GM18951 (cell line): Measurements from ENCODE around the gene GDF2.

ENCODE experiments used
- POLR2A ChIP-seq: IDR thresholded peaks from 4 replicates; pipeline ENCODE4 v1.6.1; 2011; ENCODE audit warnings: mild to moderate bottlenecking; ENCODE audit not compliant: insufficient read length, insufficient read depth; ENCODE audit errors: extremely low read depth
- in situ Hi-C: fragments of 300-500 bp; cut with MboI; formaldehyde crosslinking; loops from one replicate; pipeline ENCODE4 v1.12.0; 2022; ENCODE audit warnings: low sequenced_read_pairs, mixed read lengths, inconsistent platforms; ENCODE audit not compliant: unreplicated experiment

GDF2 gene

GRCh38 chr10:47322300-47323061, at the start of gene GDF2:
Gene GDF2, plus strand, starts transcription at chr10:47322454. Its CDS starts 215 bp downstream, at chr10:47322669.
- in situ Hi-C loops, result loop anchor here (25.0 kb wide), 1 partner anchor 285 kb away; no protein-coding TSS in a partner anchor
- TF ChIP-seq POLR2A, result no peak

DNA sequence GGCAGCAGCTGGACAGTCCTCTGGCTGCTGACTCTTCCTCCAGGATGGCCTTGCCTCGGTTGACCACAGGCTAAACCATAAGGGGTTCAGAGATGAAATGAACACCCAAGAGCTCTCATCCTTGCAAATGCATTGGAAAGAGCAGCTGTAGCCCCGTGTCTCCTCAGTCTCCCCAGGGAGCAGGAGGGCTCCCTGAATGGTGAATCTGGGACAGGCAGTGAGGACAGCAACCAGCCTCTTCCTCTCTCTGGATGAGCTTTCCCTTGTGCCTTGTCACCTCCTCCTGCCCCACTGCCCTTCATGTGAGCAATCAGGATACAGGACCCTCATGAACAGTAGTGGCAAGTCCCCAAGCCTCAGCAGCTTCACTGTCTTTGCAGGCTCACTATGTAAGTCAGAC, 46.2 kb upstream of the GDF2 start:
- in situ Hi-C loops, result no loop called here
- TF ChIP-seq POLR2A, result no peak

DNA sequence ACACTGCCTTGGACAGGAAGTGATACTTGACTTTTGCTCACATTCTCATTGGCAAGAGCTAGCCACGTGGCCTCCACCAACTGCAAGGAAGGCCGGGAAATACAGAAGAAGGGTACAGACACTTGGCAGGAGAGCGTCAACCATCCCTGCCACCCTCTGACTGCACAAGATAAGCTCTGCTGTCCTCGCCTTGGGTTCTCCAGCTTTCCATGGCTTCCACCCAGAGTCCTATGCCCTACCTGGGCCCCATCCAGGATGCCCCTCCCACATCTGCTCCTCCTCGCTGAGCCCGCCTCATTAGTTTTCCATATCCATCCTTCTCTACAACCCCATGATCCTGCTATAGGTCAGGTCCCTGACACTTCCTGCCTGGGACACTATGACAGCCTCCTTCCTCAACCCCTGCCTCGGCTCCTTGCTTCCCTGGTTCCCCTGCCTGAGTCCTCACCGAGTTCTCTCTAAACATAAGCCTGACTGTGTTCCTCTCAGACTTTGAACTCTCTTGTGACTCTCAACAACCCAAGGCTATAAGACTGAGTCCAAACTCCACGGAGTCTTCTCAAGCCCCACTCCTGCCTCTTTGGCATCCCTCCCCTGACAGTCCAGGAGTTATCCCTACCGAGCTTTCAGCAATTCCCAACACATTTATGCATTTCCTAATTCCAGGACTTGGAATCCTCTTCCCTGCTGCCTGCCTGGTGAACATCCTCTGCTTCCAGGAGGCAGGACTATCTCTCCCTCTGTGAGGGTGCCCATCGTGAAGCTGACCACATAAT, 45.5 kb upstream of the GDF2 start:
- no peak for TF ChIP-seq POLR2A
- in situ Hi-C loops, result no loop called here

GRCh38 chr10:47277352-47278151, 44.7 kb upstream of the GDF2 start:
- in situ Hi-C loops, result no loop called here
- TF ChIP-seq POLR2A, result no peak

- TF ChIP-seq POLR2A, result no peak
- in situ Hi-C loops, result no loop called here
Measured at GRCh38 chr10:47278152-47278473, 44.1 kb upstream of the GDF2 start.

DNA sequence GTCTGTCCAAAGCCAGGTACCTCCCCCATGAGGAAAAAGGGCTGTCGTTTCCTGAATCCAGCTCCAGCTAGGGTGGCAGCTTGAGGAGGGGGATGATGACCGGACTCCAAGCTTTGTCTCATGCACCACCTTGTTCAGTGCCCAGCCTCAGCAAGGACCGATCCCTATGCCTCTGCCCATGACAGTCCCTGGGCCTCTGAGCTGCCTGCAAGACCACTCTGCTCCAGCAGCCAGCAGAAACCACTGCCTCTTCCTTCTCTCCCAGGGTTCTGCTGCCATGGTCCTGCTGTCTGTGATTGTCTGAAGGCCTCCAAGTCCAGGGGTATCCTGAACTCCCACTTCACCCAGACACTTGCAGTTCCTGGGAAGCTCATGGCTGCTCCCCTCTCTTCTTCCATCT, 43.5 kb upstream of the GDF2 start:
- TF ChIP-seq POLR2A, result no peak
- in situ Hi-C loops, result no loop called here

DNA sequence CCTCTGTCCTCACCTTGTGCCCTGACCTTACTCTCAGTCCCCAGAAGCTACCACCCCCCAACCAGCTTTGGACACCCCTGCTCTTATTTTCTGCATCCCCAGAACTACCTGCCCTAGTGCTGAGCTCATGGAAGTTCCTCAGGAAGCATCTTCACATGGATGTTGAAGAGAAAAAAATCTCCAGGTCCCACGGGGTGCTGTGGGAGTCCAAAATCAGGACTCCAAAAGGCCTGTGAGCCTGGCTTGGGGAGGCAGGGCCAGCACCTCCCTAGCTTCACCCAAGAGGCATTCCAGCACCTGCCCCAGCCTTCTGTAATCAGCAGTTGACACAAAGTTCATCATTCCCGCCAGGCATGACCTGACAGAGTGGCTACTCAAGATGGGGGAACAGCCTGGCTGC, 43.0 kb upstream of the GDF2 start:
- TF ChIP-seq POLR2A, result no peak

GRCh38 chr10:47282005-47282656, 40.1 kb upstream of the GDF2 start:
- in situ Hi-C loops, result no loop called here
- no peak for TF ChIP-seq POLR2A

More for the DNA sequence above, 43.0 kb upstream of the GDF2 start:
- in situ Hi-C loops, result no loop called here

GRCh38 chr10:47282657-47283018, 39.6 kb upstream of the GDF2 start:
- in situ Hi-C loops, result no loop called here
- no peak for TF ChIP-seq POLR2A

DNA sequence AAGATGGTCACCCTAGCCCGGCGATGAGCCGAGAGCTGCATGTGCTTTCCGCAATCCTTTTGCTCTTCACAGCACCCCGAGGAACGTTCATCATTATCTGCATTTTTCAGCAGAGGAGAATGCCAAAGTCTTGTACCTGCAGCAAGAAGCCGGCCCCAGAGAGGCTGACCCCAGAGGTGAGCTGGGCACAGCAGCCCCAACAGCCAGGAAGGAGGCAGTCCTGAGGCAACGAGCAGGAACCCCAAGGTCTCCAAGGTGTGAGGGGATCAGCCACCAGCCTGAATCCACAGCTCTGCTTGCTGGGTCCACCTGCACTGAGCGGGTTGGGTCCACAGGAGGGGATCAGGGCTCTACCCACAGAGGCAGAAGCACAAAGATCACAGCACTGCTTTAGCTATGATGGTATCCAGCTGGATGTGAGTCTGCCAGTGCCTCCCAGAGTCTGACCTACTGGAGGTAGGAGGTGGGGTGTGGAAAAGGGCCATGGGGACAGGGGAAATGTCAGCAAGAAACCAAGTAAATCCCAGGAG, 39.1 kb upstream of the GDF2 start:
- no peak for TF ChIP-seq POLR2A
- in situ Hi-C loops, result no loop called here

GRCh38 chr10:47283848-47284247, 38.4 kb upstream of the GDF2 start:
- in situ Hi-C loops, result no loop called here

DNA sequence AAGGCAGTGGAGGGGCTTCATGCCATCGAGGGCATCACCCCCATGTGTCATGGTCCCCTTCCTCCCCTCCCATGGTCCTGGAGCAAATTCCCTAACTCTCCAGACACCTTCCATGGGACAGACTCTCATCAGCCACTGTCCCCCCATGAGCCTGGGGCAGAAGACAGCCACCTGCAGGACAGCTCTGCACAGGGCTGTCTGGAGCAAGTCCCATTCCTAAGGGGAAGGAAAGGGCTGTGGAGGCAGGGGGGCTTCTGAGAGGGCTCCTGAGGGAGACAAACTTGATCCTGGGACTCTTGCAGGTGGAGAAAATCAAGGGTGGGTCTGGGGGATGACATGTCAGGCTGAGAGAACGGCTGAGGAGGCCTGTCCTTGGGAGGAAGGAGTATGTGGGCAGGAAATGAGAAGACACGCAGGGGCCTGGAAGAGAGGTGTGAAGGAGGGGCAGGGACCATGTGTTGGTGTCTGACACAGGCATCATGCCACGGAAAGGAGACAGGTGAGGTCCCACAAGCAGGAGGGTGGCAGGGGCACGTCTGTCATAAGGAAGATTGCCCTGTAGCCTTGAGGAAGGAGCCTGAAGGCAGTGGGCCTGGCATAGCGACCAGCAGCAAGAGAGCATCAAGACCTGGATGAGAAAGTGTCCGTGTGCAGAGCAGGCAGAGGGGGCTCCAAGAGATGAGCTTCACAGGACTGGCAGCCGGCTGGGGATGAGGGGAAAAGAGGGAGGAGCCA, 36.7 kb upstream of the GDF2 start:
- in situ Hi-C loops, result no loop called here
- TF ChIP-seq POLR2A, result no peak

More at GRCh38 chr10:47283848-47284247, 38.4 kb upstream of the GDF2 start:
- no peak for TF ChIP-seq POLR2A
